GM12891 (cell line): ENCODE measurements around the gene SPO11.

Experiments
- POLR2A ChIP-seq: IDR thresholded peaks from 2 replicates; pipeline ENCODE4 v1.6.1; 2011; ENCODE audit warnings: low read depth, low read length, control low read depth
- TAF1 ChIP-seq: IDR thresholded peaks from 2 replicates; pipeline ENCODE4 v1.6.1; 2011; ENCODE audit warnings: low read depth, low read length, control low read depth

GRCh38 chr20:57335392-57335791 lies 5.8 kb downstream of the SPO11 start:
- TF ChIP-seq POLR2A (no peak), TAF1 (no peak)
